Peyer's patch (tissue), 4 donors: ENCODE data around the gene FGF21.

Experiments
- POLR2A ChIP-seq, 2 donors: fragments of 450-650 bp; IDR thresholded peaks; one replicate each; pipeline ENCODE4 v1.5.1; 2017; ENCODE audit warnings: antibody characterized with exemption in 2 of 2, mild to moderate bottlenecking in 2 of 2, moderate library complexity in 2 of 2
- TF ChIP-seq, protein P1 (sequence below), 6 experiments: fragments of 450-650 bp in 4 of 6; fragments of 200-600 bp in 2 of 6; sonication (generic) in 1 of 6; IDR thresholded peaks; one replicate each; pipeline ENCODE4 v1.5.1; 2017 to 2019; ENCODE audit warnings: antibody characterized with exemption in 6 of 6, mild to moderate bottlenecking in 3 of 6, moderate library complexity in 1 of 6

DNA sequence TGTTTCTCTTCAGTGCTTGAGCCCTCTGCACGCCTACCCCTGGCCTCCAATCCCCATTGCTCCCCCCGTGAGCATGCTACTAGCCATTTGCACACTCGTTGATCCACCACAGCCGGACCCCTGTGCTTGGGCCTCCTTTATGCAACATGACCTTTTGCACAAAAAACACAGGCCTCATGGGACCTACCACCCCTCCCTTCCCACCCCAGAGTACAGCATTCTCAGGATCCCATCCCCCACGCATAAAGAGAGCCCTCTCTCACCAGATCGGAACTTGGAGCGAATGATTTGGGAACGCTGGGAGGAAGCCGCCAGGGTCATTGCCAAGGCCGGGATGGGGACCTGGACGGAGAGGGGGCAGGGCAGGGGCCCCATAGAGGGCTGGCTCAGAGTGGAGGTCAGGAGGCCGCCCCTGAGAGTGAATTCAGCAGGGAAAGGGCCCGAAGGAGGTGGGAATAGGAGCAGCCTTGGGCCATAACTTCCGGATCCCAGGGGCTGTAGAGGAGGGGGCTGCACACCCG is 36.6 kb upstream of the FGF21 start:
- TF ChIP-seq, protein P1, sequence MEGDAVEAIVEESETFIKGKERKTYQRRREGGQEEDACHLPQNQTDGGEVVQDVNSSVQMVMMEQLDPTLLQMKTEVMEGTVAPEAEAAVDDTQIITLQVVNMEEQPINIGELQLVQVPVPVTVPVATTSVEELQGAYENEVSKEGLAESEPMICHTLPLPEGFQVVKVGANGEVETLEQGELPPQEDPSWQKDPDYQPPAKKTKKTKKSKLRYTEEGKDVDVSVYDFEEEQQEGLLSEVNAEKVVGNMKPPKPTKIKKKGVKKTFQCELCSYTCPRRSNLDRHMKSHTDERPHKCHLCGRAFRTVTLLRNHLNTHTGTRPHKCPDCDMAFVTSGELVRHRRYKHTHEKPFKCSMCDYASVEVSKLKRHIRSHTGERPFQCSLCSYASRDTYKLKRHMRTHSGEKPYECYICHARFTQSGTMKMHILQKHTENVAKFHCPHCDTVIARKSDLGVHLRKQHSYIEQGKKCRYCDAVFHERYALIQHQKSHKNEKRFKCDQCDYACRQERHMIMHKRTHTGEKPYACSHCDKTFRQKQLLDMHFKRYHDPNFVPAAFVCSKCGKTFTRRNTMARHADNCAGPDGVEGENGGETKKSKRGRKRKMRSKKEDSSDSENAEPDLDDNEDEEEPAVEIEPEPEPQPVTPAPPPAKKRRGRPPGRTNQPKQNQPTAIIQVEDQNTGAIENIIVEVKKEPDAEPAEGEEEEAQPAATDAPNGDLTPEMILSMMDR (IDR thresholded peaks at IDR 0.05), result no peak
- no peak for TF ChIP-seq POLR2A (IDR thresholded peaks at IDR 0.05)
